ENCODE results near the gene SYTL2. TPM values are rescaled to one million over a fixed set of nuclear protein-coding genes. Genes with fewer than 3 reads are reported as not detected.

The SYTL2 gene
- total RNA-seq, 2 experiments from 2014 or later = 28.7 to 39.3 TPM

DNA sequence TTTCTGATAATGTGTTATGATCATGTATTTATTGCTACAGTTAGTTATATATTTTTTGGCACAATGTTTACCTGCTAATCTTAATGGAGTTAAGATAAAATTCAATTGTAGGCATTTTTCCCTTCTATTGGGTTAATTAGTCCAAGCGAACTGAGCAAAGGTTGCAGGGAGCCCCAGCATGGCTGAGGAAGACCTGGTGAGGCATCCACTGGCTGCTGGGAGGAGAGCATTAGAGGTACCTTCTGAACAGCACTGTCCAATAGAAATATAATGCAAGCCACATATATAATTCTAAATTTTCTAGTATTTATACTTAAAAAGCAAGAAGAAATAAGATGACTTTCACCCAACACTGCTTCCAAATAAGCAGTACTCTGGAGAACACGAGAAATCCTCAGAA is 163.9 kb downstream of the SYTL2 start:
- Mint-ChIP-seq H3K9me3 (no peaks in the 10 kb centered on the region), H3K4me1 (peaks cover 23% of the 10 kb centered on the region), H3K27me3 (peaks cover 27% of the 10 kb centered on the region), H3K36me3 (peaks cover 7% of the 10 kb centered on the region), H3K4me3 (peak overlapping the region; percentile 99), H3K27ac (peak overlapping the region; percentile 99)
- POLR2A ChIA-PET = interaction anchor here (0.7 to 4.0 kb wide), 16 partner anchors 9 to 655 kb away, joined by 3 to 72 read pairs (median 5); partner anchors contain the start of genes CCDC83, CREBZF, DLG2 and EED
- DNase-seq = no peak
- no peak for ATAC-seq (ENCODE audit: low read depth)

Other genes starting within 250 kb of the SYTL2 start
- 1 to 10 TPM; 2.6 to 3.4 TPM for gene DLG2, start 183.8 kb downstream of the SYTL2 start, total RNA-seq
- gene TMEM126B, start 182.5 kb downstream of the SYTL2 start, total RNA-seq = 10 to 100 TPM; 52.8 to 53.9 TPM
- gene TMEM126A, start 163.2 kb downstream of the SYTL2 start, total RNA-seq = 10 to 100 TPM; 27.2 to 28.8 TPM
- gene CREBZF, start 146.0 kb downstream of the SYTL2 start, total RNA-seq = 10 to 100 TPM; 77.7 to 78.4 TPM
- under 1 TPM; 0.22 to 0.43 TPM for gene CCDC89, start 124.9 kb downstream of the SYTL2 start, total RNA-seq
- gene CCDC83, start 44.2 kb upstream of the SYTL2 start, total RNA-seq = not detected